ENCODE measurements around the gene PTPRU.
A peak's percentile ranks its signal among the peaks of the same experiment; 100 is the strongest.

DNA sequence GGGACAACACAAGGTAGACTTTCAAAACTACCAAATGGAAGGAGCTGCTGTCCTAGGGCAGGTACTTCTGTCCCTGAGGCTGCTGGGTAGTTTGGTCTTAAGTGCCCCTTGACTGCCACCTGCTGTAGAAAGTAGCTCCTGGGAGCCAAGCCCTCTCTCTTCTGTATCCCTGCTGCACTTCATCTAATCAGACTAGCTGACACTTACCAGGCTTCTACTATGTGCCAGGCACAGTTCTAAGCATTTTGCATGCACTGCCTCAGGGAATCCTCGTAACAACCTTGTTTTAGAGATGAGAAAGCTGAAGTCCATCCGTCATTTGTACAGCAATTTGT lies 38.8 kb upstream of the PTPRU start:
- TF ChIP-seq, protein P1, sequence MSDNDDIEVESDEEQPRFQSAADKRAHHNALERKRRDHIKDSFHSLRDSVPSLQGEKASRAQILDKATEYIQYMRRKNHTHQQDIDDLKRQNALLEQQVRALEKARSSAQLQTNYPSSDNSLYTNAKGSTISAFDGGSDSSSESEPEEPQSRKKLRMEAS (IDR thresholded peaks at IDR 0.05), result no peak
- TF ChIP-seq, protein P2, sequence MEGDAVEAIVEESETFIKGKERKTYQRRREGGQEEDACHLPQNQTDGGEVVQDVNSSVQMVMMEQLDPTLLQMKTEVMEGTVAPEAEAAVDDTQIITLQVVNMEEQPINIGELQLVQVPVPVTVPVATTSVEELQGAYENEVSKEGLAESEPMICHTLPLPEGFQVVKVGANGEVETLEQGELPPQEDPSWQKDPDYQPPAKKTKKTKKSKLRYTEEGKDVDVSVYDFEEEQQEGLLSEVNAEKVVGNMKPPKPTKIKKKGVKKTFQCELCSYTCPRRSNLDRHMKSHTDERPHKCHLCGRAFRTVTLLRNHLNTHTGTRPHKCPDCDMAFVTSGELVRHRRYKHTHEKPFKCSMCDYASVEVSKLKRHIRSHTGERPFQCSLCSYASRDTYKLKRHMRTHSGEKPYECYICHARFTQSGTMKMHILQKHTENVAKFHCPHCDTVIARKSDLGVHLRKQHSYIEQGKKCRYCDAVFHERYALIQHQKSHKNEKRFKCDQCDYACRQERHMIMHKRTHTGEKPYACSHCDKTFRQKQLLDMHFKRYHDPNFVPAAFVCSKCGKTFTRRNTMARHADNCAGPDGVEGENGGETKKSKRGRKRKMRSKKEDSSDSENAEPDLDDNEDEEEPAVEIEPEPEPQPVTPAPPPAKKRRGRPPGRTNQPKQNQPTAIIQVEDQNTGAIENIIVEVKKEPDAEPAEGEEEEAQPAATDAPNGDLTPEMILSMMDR (IDR thresholded peaks at IDR 0.05; ENCODE audit: low read depth, low read length, missing input control), result peak; percentile 62
- TF ChIP-seq, protein P3, sequence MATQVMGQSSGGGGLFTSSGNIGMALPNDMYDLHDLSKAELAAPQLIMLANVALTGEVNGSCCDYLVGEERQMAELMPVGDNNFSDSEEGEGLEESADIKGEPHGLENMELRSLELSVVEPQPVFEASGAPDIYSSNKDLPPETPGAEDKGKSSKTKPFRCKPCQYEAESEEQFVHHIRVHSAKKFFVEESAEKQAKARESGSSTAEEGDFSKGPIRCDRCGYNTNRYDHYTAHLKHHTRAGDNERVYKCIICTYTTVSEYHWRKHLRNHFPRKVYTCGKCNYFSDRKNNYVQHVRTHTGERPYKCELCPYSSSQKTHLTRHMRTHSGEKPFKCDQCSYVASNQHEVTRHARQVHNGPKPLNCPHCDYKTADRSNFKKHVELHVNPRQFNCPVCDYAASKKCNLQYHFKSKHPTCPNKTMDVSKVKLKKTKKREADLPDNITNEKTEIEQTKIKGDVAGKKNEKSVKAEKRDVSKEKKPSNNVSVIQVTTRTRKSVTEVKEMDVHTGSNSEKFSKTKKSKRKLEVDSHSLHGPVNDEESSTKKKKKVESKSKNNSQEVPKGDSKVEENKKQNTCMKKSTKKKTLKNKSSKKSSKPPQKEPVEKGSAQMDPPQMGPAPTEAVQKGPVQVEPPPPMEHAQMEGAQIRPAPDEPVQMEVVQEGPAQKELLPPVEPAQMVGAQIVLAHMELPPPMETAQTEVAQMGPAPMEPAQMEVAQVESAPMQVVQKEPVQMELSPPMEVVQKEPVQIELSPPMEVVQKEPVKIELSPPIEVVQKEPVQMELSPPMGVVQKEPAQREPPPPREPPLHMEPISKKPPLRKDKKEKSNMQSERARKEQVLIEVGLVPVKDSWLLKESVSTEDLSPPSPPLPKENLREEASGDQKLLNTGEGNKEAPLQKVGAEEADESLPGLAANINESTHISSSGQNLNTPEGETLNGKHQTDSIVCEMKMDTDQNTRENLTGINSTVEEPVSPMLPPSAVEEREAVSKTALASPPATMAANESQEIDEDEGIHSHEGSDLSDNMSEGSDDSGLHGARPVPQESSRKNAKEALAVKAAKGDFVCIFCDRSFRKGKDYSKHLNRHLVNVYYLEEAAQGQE (IDR thresholded peaks at IDR 0.05), result no peak
- TF ChIP-seq HNF4A (conservative IDR thresholded peaks at IDR 0.05), result peak in 1 of 2 donors; percentile 43
- TF ChIP-seq JUND (IDR thresholded peaks at IDR 0.05), result no peak
- TF ChIP-seq RAD21 (IDR thresholded peaks at IDR 0.05), result peak; percentile 79 to 83
- no peak for TF ChIP-seq SP1 (IDR thresholded peaks at IDR 0.05)
